ENCODE measurements around the gene TMCO1. TPM values are rescaled to one million over a fixed set of nuclear protein-coding genes. Genes with fewer than 3 reads are reported as not detected.
"Not testable (repeated sequence)": the region's sequence is repeated elsewhere in the genome, so short reads cannot be mapped to it uniquely, and the experiment has no call there.

The TMCO1 gene
- total RNA-seq, 2 experiments from 2014 or later = 57.9 to 60.8 TPM

DNA sequence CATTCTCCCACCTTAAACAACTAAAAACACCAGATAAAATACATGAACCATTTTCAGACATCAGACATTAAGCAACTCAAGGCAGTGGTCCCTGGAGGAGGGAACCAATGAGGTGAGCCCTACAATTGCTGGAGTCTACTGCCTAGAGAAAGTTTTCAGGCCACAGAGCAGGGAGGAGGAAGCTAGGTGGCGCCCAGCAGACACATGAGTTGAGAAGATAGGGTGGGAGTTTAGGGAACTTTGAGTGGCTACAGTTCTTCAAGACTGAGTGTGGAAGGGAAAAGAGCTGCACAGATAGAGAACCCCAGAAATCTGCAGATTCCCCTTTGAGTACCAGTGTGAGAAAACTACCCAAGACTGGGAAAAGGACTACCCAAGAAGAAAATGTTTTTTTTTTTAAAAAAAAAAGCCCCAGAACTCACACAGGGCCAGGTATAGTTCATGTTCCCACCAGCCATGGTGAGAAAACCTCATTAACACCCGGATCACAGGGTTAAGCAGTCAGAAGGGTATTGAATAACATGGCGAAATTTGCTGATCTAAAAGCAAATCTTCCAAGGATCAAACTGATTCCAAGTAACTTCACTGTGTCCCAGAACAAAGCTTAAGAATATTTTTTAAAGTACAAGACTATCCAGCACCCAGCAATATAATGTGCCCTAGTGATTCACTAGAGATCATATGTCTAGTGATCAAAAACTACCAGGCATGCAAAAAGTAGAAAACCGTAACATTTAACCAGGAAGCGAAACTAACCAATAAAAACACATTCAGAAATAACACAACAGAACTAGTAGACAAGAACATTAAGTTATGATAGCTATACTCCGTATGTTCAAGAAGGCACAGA is 82.3 kb downstream of the TMCO1 start:
- peak overlapping the region; percentile 61 for H3K27ac Mint-ChIP-seq
- no peaks in the 10 kb centered on the region for H3K27me3 Mint-ChIP-seq
- ChIA-PET CTCF (interaction anchor here (1.0 to 1.6 kb wide), 6 partner anchors 12 to 239 kb away, joined by 3 to 6 read pairs (median 3); partner anchors contain the start of gene ALDH9A1), POLR2A (interaction anchor here (0.6 to 1.1 kb wide), 2 partner anchors 11 to 17 kb away, joined by 3 read pairs; no protein-coding TSS in a partner anchor)
- no peak overlapping the region for H3K4me3 Mint-ChIP-seq
- intact Hi-C loops (cut with micrococcal nuclease) = no loop called here
- ATAC-seq (no peak), DNase-seq (peak; percentile 28)
- H3K4me1 Mint-ChIP-seq (ENCODE audit: low read depth) = peaks cover 29% of the 10 kb centered on the region
- H3K9me3 Mint-ChIP-seq = no peaks in the 10 kb centered on the region
- H3K36me3 Mint-ChIP-seq (ENCODE audit: low read depth) = peaks cover 58% of the 10 kb centered on the region
- TF ChIP-seq, protein P1, sequence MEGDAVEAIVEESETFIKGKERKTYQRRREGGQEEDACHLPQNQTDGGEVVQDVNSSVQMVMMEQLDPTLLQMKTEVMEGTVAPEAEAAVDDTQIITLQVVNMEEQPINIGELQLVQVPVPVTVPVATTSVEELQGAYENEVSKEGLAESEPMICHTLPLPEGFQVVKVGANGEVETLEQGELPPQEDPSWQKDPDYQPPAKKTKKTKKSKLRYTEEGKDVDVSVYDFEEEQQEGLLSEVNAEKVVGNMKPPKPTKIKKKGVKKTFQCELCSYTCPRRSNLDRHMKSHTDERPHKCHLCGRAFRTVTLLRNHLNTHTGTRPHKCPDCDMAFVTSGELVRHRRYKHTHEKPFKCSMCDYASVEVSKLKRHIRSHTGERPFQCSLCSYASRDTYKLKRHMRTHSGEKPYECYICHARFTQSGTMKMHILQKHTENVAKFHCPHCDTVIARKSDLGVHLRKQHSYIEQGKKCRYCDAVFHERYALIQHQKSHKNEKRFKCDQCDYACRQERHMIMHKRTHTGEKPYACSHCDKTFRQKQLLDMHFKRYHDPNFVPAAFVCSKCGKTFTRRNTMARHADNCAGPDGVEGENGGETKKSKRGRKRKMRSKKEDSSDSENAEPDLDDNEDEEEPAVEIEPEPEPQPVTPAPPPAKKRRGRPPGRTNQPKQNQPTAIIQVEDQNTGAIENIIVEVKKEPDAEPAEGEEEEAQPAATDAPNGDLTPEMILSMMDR (IDR thresholded peaks at IDR 0.05) = no peak

DNA sequence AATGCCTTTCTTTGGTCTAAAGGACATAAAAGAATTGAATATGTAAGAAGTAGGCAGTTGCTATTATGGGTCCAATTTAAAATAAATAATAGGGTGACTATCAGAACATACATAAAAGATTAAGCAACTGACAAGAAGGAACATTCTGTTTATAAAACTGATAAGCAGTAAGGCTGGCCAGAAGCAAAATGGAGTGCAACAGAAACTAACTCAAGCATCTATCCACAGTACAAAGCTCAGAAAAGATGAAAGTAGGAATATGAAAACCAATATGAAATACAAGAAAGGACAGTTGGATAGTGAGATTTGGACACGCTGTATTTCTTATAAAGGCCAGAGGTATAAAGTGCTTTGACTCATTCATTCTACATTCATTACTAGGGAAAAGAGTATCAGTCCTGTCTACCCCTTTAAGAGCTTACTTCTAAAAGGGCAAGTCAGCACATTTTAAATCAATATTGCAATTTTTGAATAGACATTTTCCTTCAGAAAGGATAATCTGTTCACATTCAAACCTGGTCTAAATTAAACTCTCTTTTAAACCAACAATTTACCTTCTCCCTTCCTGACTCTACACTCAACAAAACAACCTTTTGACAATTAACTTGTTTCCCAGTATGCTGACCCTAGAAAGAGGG is 84.7 kb downstream of the TMCO1 start:
- ChIA-PET CTCF (interaction anchor here (0.6 to 2.2 kb wide), 3 partner anchors 14 to 1392 kb away, joined by 3 to 7 read pairs (median 5); partner anchors contain the start of gene ALDH9A1), POLR2A (interaction anchor here (1.3 kb wide), 1 partner anchor 14 kb away, joined by 3 read pairs; no protein-coding TSS in a partner anchor)
- H3K27ac Mint-ChIP-seq = no peak overlapping the region
- DNase-seq (no peak), ATAC-seq (no peak)
- peaks cover 65% of the 10 kb centered on the region for H3K36me3 Mint-ChIP-seq (ENCODE audit: low read depth)
- no peaks in the 10 kb centered on the region for H3K27me3 Mint-ChIP-seq
- TF ChIP-seq, protein P1 (IDR thresholded peaks at IDR 0.05) = no peak
- intact Hi-C loops (cut with micrococcal nuclease) = no loop called here
- H3K4me3 Mint-ChIP-seq = no peak overlapping the region
- no peaks in the 10 kb centered on the region for H3K9me3 Mint-ChIP-seq
- peaks cover 33% of the 10 kb centered on the region for H3K4me1 Mint-ChIP-seq (ENCODE audit: low read depth)

DNA sequence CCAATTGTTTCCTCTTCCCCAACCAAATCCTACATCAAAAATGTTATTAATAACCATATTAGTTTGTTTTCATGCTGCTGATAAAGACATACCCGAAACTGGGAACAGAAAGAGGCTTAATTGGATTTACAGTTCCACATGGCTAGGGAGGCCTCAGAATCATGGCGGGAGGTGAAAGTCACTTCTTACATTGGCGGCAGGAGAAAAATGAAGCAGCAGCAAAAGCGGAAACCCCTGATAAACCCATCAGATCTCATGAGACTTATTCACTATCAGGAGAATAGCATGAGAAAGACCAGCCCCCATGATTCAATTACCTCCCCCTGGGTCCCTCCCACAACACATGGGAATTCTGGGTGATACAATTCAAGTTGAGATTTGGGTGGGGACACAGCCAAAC is 87.9 kb downstream of the TMCO1 start:
- POLR2A ChIA-PET = interaction anchor here (1.1 kb wide), 1 partner anchor 23 kb away, joined by 3 read pairs; no protein-coding TSS in a partner anchor
- Mint-ChIP-seq H3K36me3 (ENCODE audit: low read depth) (peaks cover 60% of the 10 kb centered on the region), H3K4me1 (ENCODE audit: low read depth) (peaks cover 24% of the 10 kb centered on the region)
- H3K9me3 Mint-ChIP-seq; ATAC-seq; DNase-seq; intact Hi-C loops (cut with micrococcal nuclease); H3K27me3 Mint-ChIP-seq; H3K27ac Mint-ChIP-seq; H3K4me3 Mint-ChIP-seq: not testable (repeated sequence)
- CTCF ChIA-PET = interaction anchor here (0.7 kb wide), 1 partner anchor 80 kb away, joined by 3 read pairs; no protein-coding TSS in a partner anchor

DNA sequence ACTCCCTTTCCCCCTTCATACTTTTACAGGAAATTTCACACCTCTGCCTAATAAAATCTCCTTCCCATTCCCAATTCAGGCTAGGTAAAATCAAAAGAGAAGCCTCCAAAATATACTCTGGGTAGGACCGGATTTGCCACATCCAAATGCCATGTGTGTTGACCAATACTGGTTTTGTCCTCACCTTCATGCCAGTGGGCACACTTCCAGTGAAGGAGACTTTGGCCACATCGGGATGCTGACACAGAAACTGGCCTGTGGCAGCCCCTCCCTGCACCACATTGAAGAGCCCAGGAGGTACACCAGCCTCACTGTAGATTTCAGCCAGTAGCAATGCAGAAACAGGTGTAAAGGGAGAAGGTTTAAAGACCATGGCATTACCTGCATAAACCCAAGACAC is 88.4 kb downstream of the TMCO1 start:
- H3K27me3 Mint-ChIP-seq = no peaks in the 10 kb centered on the region
- intact Hi-C loops (cut with micrococcal nuclease) = no loop called here
- CTCF ChIA-PET = no interaction called here
- no peak for DNase-seq
- POLR2A ChIA-PET = no interaction called here
- H3K27ac Mint-ChIP-seq = no peak overlapping the region
- no peak for ATAC-seq
- peaks cover 62% of the 10 kb centered on the region for H3K36me3 Mint-ChIP-seq (ENCODE audit: low read depth)
- TF ChIP-seq, protein P1 (IDR thresholded peaks at IDR 0.05) = no peak
- H3K4me3 Mint-ChIP-seq = no peak overlapping the region
- H3K4me1 Mint-ChIP-seq (ENCODE audit: low read depth) = peaks cover 20% of the 10 kb centered on the region
- H3K9me3 Mint-ChIP-seq = no peaks in the 10 kb centered on the region

DNA sequence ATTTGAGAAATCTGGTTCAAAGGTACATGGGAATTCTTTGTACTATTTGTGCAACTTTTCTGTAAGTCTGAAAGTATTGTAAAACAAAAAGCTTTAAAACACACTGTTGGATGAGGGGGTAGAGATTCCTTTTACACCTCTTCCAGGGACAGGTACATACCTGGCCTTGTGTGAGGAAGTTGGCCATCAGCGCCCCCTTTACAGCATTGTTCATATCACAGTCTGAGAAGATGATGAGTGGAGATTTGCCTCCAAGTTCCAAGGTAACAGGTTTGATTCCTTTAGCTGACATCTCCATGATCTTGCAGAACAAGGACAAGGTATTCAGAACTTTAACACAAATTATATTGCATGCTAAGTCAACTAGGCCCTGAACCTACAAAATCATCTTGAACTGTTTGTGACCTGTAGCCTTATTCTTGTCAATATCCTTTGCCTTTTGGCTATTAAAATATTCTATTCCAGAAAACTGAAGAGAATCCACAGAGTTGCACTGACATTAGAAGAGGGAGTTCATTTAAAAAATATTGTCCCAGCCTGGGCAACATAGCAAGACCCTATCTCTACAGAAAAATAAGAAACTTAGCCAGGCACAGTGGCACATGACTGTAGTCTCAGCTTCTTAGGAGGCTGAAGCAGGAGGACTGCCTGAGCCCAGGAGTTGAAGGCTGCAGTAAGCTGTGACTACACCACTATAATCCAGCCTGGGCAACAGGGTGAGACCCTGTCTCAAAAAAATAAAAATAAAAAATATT is 89.2 kb downstream of the TMCO1 start:
- H3K4me3 Mint-ChIP-seq = no peak overlapping the region
- TF ChIP-seq, protein P1 (IDR thresholded peaks at IDR 0.05) = no peak
- CTCF ChIA-PET = interaction anchor here (0.7 to 1.5 kb wide), 2 partner anchors 18 to 234 kb away, joined by 3 read pairs; partner anchors contain the start of gene ALDH9A1
- no peak for DNase-seq
- no peaks in the 10 kb centered on the region for H3K9me3 Mint-ChIP-seq
- no peak overlapping the region for H3K27ac Mint-ChIP-seq
- intact Hi-C loops (cut with micrococcal nuclease) = no loop called here
- no peak for ATAC-seq
- POLR2A ChIA-PET = no interaction called here
- H3K27me3 Mint-ChIP-seq = no peaks in the 10 kb centered on the region
- peaks cover 63% of the 10 kb centered on the region for H3K36me3 Mint-ChIP-seq (ENCODE audit: low read depth)
- H3K4me1 Mint-ChIP-seq (ENCODE audit: low read depth) = peaks cover 18% of the 10 kb centered on the region

All from activated CD8-positive, alpha-beta T cell treated with anti-CD3 and anti-CD28 coated beads for 36 hours (primary cell).